ENCODE results near the gene NR1D2.

The NR1D2 gene

GRCh38 chr3:23954144-23954543 lies 9.1 kb downstream of the NR1D2 start:
- in situ Hi-C loops (cut with HindIII; ENCODE audit: low pct_ligation_motif_present, low sequenced_read_pairs): no loop called here

GRCh38 chr3:23956701-23957100 lies 11.6 kb downstream of the NR1D2 start:
- Histone ChIP-seq H3K27me3 (replicated peaks) (no peaks in the 10 kb centered on the region), H3K4me3 (ENCODE audit: low read depth, low read length) (no peak overlapping the region), H3K27ac (no peak overlapping the region), H3K36me3 (replicated peaks) (no peaks in the 10 kb centered on the region)
- in situ Hi-C loops (cut with HindIII; ENCODE audit: low pct_ligation_motif_present, low sequenced_read_pairs): no loop called here
- TF ChIP-seq CTCF (IDR thresholded peaks at IDR 0.05; ENCODE audit: low read depth, low read length, missing control alignments): no peak
- no peak for DNase-seq

More at GRCh38 chr3:23954144-23954543, 9.1 kb downstream of the NR1D2 start:
- Histone ChIP-seq H3K27ac (no peak overlapping the region), H3K4me3 (ENCODE audit: low read depth, low read length) (no peak overlapping the region), H3K27me3 (replicated peaks) (no peaks in the 10 kb centered on the region), H3K36me3 (replicated peaks) (no peaks in the 10 kb centered on the region)
- DNase-seq: no peak
- no peak for TF ChIP-seq CTCF (IDR thresholded peaks at IDR 0.05; ENCODE audit: low read depth, low read length, missing control alignments)

GRCh38 chr3:23959135-23959900 lies 14.2 kb downstream of the NR1D2 start:
- peak; percentile 40 for DNase-seq
- Histone ChIP-seq H3K27me3 (replicated peaks) (no peaks in the 10 kb centered on the region), H3K4me3 (ENCODE audit: low read depth, low read length) (no peak overlapping the region), H3K36me3 (replicated peaks) (no peaks in the 10 kb centered on the region), H3K27ac (peak overlapping the region; percentile 75)
- in situ Hi-C loops (cut with HindIII; ENCODE audit: low pct_ligation_motif_present, low sequenced_read_pairs): no loop called here
- no peak for TF ChIP-seq CTCF (IDR thresholded peaks at IDR 0.05; ENCODE audit: low read depth, low read length, missing control alignments)

GRCh38 chr3:23960649-23961048 lies 15.6 kb downstream of the NR1D2 start:
- Histone ChIP-seq H3K27ac (no peak overlapping the region), H3K27me3 (replicated peaks) (no peaks in the 10 kb centered on the region), H3K36me3 (replicated peaks) (no peaks in the 10 kb centered on the region), H3K4me3 (ENCODE audit: low read depth, low read length) (no peak overlapping the region)
- TF ChIP-seq CTCF (IDR thresholded peaks at IDR 0.05; ENCODE audit: low read depth, low read length, missing control alignments): no peak
- no peak for DNase-seq
- in situ Hi-C loops (cut with HindIII; ENCODE audit: low pct_ligation_motif_present, low sequenced_read_pairs): no loop called here

- in situ Hi-C loops (cut with HindIII; ENCODE audit: low pct_ligation_motif_present, low sequenced_read_pairs): no loop called here
- Histone ChIP-seq H3K27me3 (replicated peaks) (no peaks in the 10 kb centered on the region), H3K36me3 (replicated peaks) (no peaks in the 10 kb centered on the region), H3K27ac (no peak overlapping the region), H3K4me3 (ENCODE audit: low read depth, low read length) (no peak overlapping the region)
- TF ChIP-seq CTCF (IDR thresholded peaks at IDR 0.05; ENCODE audit: low read depth, low read length, missing control alignments): no peak
- no peak for DNase-seq
These were observed 16.0 kb downstream of the NR1D2 start for GRCh38 chr3:23961066-23961465.

- no peak for TF ChIP-seq CTCF (IDR thresholded peaks at IDR 0.05; ENCODE audit: low read depth, low read length, missing control alignments)
- Histone ChIP-seq H3K27ac (no peak overlapping the region), H3K4me3 (ENCODE audit: low read depth, low read length) (no peak overlapping the region), H3K36me3 (replicated peaks) (no peaks in the 10 kb centered on the region), H3K27me3 (replicated peaks) (no peaks in the 10 kb centered on the region)
- in situ Hi-C loops (cut with HindIII; ENCODE audit: low pct_ligation_motif_present, low sequenced_read_pairs): no loop called here
- no peak for DNase-seq
These were observed 16.8 kb downstream of the NR1D2 start for GRCh38 chr3:23961913-23962312.

All from brain microvascular endothelial cell (primary cell).